Kidney capillary endothelial cell (primary cell): ENCODE results near the gene NOD2.

Experiments used
- DNase-seq: peaks from one replicate; pipeline ENCODE4 v3.0.0-alpha.2; 2018; ENCODE audit warnings: low spot score

Gene NOD2

GRCh38 chr16:50742576-50743200, 49.3 kb downstream of the NOD2 start:
- DNase-seq = no peak

- no peak for DNase-seq
Observed at GRCh38 chr16:50743581-50744225, 50.3 kb downstream of the NOD2 start.

- DNase-seq = peak; percentile 16
Observed at GRCh38 chr16:50744881-50745280, 51.5 kb downstream of the NOD2 start.

GRCh38 chr16:50745940-50746339, 52.5 kb downstream of the NOD2 start:
- DNase-seq = no peak

GRCh38 chr16:50747207-50747956, 54.0 kb downstream of the NOD2 start:
- DNase-seq = no peak

- no peak for DNase-seq
Observed at GRCh38 chr16:50751528-50751927, 58.1 kb downstream of the NOD2 start.

GRCh38 chr16:50752471-50753235, 59.2 kb downstream of the NOD2 start:
- no peak for DNase-seq

GRCh38 chr16:50756473-50756872, 63.1 kb downstream of the NOD2 start:
- no peak for DNase-seq

- DNase-seq = no peak
Observed at GRCh38 chr16:50761267-50761666, 67.9 kb downstream of the NOD2 start.

- DNase-seq = no peak
Observed at GRCh38 chr16:50762241-50762640, 68.8 kb downstream of the NOD2 start.

- DNase-seq = no peak
Observed at GRCh38 chr16:50763211-50763610, 69.8 kb downstream of the NOD2 start.

- no peak for DNase-seq
Observed at GRCh38 chr16:50765260-50765659, 71.9 kb downstream of the NOD2 start.

- DNase-seq = no peak
Observed at GRCh38 chr16:50765861-50766260, 72.5 kb downstream of the NOD2 start.

GRCh38 chr16:50767197-50767596, 73.8 kb downstream of the NOD2 start:
- no peak for DNase-seq

GRCh38 chr16:50771366-50771765, 78.0 kb downstream of the NOD2 start:
- DNase-seq = no peak

- no peak for DNase-seq
Observed at GRCh38 chr16:50774405-50774804, 81.0 kb downstream of the NOD2 start.

- no peak for DNase-seq
Observed at GRCh38 chr16:50774960-50775359, 81.6 kb downstream of the NOD2 start.

- DNase-seq = no peak
Observed at GRCh38 chr16:50776037-50776436, 82.6 kb downstream of the NOD2 start.

GRCh38 chr16:50778284-50779163, 85.1 kb downstream of the NOD2 start:
- no peak for DNase-seq

- DNase-seq = no peak
Observed at GRCh38 chr16:50781043-50781442, 87.6 kb downstream of the NOD2 start.

GRCh38 chr16:50781518-50781917, 88.1 kb downstream of the NOD2 start:
- no peak for DNase-seq
